ENCODE data around the gene LCN15.

DNA sequence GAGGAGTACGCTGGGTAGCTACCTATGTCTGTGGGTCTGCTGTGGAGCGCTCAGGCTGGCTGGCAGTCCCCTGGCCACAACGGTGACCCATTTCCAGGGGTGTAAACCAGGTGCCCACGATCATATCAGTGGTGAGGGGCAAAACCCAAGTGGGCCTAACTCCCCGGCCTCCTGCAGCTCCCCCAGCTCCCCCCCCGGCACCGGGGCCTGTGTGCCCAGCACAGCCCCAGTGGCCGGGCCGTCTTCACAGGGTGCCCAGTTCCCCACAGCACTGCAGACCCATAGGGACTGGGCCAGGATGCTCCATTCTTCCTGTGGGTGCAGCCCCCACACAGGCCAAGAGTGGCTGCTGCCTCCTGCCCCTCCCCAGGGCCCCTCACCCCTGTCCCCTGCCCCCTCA lies 5.3 kb downstream of the LCN15 start:
- TF ChIP-seq POLR2A (IDR thresholded peaks at IDR 0.05) (no peak), CTCF (IDR thresholded peaks at IDR 0.05) (no peak), POLR2AphosphoS5 (IDR thresholded peaks at IDR 0.05) (no peak), EP300 (IDR thresholded peaks at IDR 0.05) (no peak)

All from gastroesophageal sphincter (tissue), 3 donors.